ENCODE measurements around the gene MTFP1.

- TF ChIP-seq CTCF (conservative IDR thresholded peaks at IDR 0.05; ENCODE audit: low read length) (no peak), EZH2phosphoT487 (IDR thresholded peaks at IDR 0.05; ENCODE audit: borderline replicate concordance) (no peak)
These were observed 23.4 kb upstream of the MTFP1 start for GRCh38 chr22:30402028-30402765.
